ENCODE data around the gene MBTPS1.

- TF ChIP-seq, protein P1, sequence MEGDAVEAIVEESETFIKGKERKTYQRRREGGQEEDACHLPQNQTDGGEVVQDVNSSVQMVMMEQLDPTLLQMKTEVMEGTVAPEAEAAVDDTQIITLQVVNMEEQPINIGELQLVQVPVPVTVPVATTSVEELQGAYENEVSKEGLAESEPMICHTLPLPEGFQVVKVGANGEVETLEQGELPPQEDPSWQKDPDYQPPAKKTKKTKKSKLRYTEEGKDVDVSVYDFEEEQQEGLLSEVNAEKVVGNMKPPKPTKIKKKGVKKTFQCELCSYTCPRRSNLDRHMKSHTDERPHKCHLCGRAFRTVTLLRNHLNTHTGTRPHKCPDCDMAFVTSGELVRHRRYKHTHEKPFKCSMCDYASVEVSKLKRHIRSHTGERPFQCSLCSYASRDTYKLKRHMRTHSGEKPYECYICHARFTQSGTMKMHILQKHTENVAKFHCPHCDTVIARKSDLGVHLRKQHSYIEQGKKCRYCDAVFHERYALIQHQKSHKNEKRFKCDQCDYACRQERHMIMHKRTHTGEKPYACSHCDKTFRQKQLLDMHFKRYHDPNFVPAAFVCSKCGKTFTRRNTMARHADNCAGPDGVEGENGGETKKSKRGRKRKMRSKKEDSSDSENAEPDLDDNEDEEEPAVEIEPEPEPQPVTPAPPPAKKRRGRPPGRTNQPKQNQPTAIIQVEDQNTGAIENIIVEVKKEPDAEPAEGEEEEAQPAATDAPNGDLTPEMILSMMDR (IDR thresholded peaks at IDR 0.05), result no peak
- no peak for TF ChIP-seq POLR2A (IDR thresholded peaks at IDR 0.05)
Measured at GRCh38 chr16:84085773-84086172, 31.0 kb downstream of the MBTPS1 start.

All from adrenal gland (tissue), 5 donors.